ENCODE measurements around the gene SPTLC1. TPM values are rescaled to one million over a fixed set of nuclear protein-coding genes. Genes with fewer than 3 reads are reported as not detected.

The SPTLC1 gene
- total RNA-seq, 2 donors from 2014 or later: 34.9 to 36.1 TPM

DNA sequence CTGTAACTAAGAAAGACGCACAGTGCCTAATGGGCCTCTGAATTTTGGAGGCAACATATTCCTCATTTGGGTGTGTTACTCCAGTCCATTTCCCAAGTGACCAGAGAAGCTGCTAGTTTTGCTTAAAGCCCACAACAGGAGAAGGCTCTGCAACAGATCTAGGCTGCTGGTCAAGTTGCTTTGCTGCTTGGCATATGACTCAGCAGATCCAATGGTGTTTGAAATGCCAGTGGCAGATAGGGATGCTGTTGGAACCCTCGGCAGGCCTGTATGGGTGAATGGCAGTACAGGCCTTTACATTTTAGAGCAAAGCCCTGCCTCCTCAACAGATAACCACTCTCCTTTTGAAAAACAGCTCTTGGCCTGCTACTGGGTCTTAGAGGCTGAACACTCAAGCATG, 129.0 kb downstream of the SPTLC1 start:
- Histone ChIP-seq H3K27ac (no peak overlapping the region), H3K36me3 (replicated peaks in 1 of 2; ENCODE audit: insufficient read depth in 1 of 2, low read depth in 2 of 2) (no peaks in the 10 kb centered on the region), H3K27me3 (no peaks in the 10 kb centered on the region), H3K4me3 (no peak overlapping the region), H3K9me3 (no peaks in the 10 kb centered on the region), H3K4me1 (no peaks in the 10 kb centered on the region)
- intact Hi-C loops (cut with DNase I): no loop called here
- DNase-seq (no peak), ATAC-seq (no peak)
- TF ChIP-seq POLR2A (IDR thresholded peaks at IDR 0.05): no peak
- TF ChIP-seq, protein P1, sequence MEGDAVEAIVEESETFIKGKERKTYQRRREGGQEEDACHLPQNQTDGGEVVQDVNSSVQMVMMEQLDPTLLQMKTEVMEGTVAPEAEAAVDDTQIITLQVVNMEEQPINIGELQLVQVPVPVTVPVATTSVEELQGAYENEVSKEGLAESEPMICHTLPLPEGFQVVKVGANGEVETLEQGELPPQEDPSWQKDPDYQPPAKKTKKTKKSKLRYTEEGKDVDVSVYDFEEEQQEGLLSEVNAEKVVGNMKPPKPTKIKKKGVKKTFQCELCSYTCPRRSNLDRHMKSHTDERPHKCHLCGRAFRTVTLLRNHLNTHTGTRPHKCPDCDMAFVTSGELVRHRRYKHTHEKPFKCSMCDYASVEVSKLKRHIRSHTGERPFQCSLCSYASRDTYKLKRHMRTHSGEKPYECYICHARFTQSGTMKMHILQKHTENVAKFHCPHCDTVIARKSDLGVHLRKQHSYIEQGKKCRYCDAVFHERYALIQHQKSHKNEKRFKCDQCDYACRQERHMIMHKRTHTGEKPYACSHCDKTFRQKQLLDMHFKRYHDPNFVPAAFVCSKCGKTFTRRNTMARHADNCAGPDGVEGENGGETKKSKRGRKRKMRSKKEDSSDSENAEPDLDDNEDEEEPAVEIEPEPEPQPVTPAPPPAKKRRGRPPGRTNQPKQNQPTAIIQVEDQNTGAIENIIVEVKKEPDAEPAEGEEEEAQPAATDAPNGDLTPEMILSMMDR (IDR thresholded peaks at IDR 0.05): no peak
- 77 to 91% methylated on average over 2 of the region's 2 CpGs for WGBS, 2 donors

DNA sequence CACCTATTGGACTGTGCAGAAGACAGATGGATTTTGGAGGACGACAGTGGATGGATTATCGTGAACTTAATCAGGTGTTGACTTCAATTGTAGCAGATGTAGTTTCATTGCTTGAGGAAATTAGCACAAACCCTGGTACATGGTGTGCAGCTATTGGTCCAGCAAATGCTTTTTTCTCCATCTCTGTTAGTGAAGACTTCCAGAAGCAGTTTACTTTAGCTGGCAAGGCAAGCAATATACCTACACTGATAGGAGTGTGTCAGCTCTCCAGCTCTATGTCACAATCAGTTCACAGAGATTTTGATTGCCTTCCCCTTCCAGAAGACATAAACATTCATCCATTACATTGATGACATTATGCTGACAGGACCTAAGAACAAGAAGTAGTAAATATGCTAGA, 129.5 kb downstream of the SPTLC1 start:
- TF ChIP-seq, protein P1 (IDR thresholded peaks at IDR 0.05): no peak
- TF ChIP-seq POLR2A (IDR thresholded peaks at IDR 0.05): no peak
- Histone ChIP-seq H3K4me1 (no peaks in the 10 kb centered on the region), H3K27ac (no peak overlapping the region), H3K36me3 (replicated peaks in 1 of 2; ENCODE audit: insufficient read depth in 1 of 2, low read depth in 2 of 2) (no peaks in the 10 kb centered on the region), H3K9me3 (no peaks in the 10 kb centered on the region), H3K27me3 (no peaks in the 10 kb centered on the region), H3K4me3 (no peak overlapping the region)
- 78% methylated on average over 2 of the region's 2 CpGs for WGBS, 2 donors
- intact Hi-C loops (cut with DNase I): no loop called here
- DNase-seq (no peak), ATAC-seq (no peak)

Small RNA genes lying within 50 kb of the gene (small RNA-seq; reads per million reads assigned to genes)
- gene MTATP6P29 (not detected), gene MTND4LP7 (not detected)

Other genes with a start within 250 kb of the SPTLC1 start
- 1 to 10 TPM; 4.0 to 5.4 TPM for gene ROR2, start 165.2 kb downstream of the SPTLC1 start, total RNA-seq
- gene IARS1, start 178.3 kb upstream of the SPTLC1 start, total RNA-seq: 10 to 100 TPM; 45.1 to 68.6 TPM
- gene NOL8, start 209.9 kb upstream of the SPTLC1 start, total RNA-seq: 10 to 100 TPM; 26.5 to 38.2 TPM
- 1 to 10 TPM in 1 of 2 donors, under 1 TPM in 1; 0.78 to 2.3 TPM for gene CENPP, start 210.5 kb upstream of the SPTLC1 start, total RNA-seq

All from body of pancreas (tissue), 4 donors.